AG10803 (cell line): ENCODE results near the gene DDX60.
"Not testable (repeated sequence)": the region's sequence is repeated elsewhere in the genome, so short reads cannot be mapped to it uniquely, and the experiment has no call there.

Experiments
- DNase-seq: peaks from one replicate; pipeline ENCODE4 v3.0.0; 2010; ENCODE audit warnings: low read depth
- H3K4me3 ChIP-seq: 2 replicates; pipeline ENCODE4 v1.5.1; 2011; ENCODE audit warnings: mild to moderate bottlenecking, low read length, control low read depth
- TF ChIP-seq, protein P1 (sequence below): conservative IDR thresholded peaks from 2 replicates; pipeline ENCODE4 v1.5.1; 2011; ENCODE audit warnings: mild to moderate bottlenecking, low read length, control low read depth, inconsistent platforms

Gene DDX60

DNA sequence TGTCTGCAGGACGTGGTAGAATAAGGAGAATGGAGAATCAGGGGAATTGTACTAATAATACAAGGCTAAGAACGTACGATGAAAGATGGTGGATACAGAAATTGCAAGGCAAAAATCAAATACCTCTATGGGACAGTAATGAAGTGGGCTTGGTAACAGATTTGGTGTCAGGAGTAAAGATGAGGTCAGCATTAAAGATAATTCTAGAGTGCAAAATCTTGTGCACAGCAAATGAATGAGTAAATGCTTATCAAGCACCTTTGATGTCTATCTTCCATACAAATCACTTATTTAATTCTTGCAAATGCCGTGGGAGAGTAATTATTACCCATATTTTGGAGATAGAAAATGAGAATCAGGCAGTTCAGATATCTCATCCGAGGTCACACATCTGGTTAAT, 70.9 kb downstream of the DDX60 start:
- DNase-seq: no peak
- TF ChIP-seq, protein P1, sequence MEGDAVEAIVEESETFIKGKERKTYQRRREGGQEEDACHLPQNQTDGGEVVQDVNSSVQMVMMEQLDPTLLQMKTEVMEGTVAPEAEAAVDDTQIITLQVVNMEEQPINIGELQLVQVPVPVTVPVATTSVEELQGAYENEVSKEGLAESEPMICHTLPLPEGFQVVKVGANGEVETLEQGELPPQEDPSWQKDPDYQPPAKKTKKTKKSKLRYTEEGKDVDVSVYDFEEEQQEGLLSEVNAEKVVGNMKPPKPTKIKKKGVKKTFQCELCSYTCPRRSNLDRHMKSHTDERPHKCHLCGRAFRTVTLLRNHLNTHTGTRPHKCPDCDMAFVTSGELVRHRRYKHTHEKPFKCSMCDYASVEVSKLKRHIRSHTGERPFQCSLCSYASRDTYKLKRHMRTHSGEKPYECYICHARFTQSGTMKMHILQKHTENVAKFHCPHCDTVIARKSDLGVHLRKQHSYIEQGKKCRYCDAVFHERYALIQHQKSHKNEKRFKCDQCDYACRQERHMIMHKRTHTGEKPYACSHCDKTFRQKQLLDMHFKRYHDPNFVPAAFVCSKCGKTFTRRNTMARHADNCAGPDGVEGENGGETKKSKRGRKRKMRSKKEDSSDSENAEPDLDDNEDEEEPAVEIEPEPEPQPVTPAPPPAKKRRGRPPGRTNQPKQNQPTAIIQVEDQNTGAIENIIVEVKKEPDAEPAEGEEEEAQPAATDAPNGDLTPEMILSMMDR: no peak
- H3K4me3 ChIP-seq: no peak overlapping the region

DNA sequence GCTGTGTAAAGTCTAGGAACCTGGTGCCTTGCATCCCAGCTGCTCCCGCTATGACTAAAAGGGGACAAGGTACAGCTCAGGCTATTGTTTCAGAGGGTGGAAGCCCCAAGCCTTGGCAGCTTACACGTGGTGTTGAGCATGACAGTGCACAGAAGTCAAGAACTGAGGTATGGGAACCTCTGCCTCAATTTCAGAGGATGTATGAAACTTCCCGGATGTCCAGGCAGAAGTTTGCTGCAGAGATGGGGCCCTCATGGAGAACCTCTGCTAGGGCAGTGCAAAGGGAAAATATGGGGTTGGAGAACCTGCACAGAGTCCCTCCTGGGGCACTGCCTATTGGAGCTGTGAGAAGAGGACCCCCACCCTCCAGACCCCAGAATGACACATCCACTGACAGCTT, 76.6 kb downstream of the DDX60 start:
- TF ChIP-seq, protein P1: no peak
- no peak overlapping the region for H3K4me3 ChIP-seq
- DNase-seq: no peak

DNA sequence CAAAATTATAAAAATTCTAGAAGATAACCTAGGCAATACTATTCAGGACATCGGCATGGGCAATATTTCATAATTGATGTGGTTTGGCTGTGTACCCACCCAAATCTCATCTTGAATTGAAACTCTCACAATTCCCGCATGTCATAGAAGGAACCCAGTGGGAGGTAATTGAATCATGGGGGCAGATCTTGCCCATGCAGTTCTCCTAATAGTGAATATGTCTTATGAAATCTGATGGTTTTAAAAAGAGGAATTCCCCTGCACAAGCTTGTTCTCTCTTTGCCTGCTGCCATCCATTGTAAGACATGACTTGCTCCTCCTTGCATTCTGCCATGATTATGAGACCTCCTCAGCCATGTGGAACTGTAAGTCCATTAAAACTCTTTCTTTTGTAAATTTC, 77.7 kb downstream of the DDX60 start:
- TF ChIP-seq, protein P1: no peak
- H3K4me3 ChIP-seq: no peak overlapping the region
- DNase-seq: no peak

DNA sequence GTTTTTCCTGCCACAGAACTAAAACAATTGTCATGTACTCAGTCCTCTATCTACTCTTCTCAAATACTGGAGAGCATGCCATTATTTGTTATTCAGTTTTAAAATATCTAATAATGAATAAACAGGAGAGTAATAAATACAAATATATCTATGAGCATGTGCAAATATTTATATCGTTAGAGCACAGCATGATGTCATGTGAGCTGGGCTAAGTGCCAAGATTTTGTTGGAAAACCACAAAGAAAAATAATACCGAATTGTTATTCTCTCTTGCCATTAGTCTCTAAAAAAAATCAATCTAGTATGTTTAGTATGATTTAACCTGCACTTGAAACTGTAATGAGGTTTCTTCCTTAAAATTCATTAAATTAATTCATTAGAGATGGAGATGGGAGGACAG, 97.3 kb downstream of the DDX60 start:
- H3K4me3 ChIP-seq: no peak overlapping the region
- peak; percentile 57 for DNase-seq
- TF ChIP-seq, protein P1: no peak

DNA sequence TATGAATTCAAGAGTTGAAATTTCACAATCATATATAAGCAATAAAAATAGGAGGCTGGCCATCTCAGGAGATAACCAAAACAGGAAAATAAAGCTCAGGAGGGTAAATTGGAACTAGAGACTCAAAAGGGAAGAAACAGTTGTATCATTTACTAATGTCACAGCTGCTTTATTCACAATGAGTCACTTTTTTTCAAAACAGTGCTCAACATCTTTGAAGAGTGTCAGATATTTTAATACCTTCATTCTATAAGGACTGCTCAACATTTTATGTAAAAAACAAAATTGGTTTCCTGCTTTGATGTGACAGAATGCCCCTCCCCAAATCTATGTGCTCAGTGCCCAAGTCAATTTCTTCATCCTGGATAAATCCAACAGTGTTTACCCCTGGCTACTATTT, 97.7 kb downstream of the DDX60 start:
- TF ChIP-seq, protein P1: no peak
- DNase-seq: no peak
- H3K4me3 ChIP-seq: no peak overlapping the region

DNA sequence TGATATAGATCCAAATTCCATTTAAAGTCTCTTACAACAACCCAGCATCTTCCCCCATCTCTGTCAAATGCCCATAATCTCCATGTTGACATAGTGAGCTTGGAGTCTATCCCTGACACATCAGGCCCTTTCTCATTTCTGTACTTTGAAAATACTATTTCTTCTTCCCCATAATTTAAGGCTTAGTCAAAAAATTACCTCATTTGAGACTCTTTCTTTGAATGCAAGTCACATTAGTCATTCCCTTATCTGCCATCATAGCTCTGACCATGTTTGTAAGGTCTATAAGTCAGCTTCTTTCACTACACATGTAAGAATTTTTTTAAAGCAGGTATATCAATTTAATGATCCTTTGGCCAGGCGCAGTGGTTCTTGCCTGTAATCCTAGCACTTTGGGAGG, 99.9 kb downstream of the DDX60 start:
- no peak overlapping the region for H3K4me3 ChIP-seq
- TF ChIP-seq, protein P1: no peak
- peak; percentile 33 for DNase-seq

DNA sequence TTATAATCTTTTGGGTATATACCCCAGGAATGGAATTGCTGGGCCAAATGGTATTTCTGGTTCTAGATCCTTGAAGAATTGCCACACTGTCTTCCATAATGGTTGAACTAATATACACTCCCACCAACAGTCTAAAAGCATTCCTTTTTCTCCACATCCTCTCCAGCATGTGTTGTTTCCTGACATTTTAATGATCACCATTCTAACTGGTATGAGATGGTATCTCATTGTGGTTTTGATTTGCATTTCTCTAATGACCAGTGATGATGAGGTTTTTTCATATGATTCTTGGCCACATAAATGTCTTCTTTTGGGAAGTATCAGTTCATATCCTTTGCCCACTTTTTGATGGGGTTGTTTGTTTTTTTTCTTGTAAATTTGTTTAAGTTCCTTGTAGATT, 105.0 kb downstream of the DDX60 start:
- H3K4me3 ChIP-seq: not testable (repeated sequence)
- peak; percentile 16 for DNase-seq

DNA sequence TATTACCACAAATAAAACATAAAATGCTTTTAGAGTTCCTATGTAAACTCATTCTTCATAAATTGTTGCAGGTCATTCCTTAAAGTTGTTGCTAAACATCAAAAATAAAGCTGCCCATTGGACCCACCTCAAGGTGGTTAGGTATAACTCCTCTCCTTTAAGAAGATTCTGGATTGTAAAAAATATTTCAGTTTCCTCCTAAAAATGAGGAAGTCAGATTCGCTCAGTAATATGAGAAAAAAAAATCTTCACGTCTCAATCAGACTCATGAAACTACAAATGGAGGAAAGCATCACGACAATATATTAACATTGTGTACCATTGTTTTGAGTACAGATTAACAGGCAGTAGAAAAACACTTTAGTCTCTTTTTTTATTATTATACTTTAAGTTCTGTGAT, 105.9 kb downstream of the DDX60 start:
- TF ChIP-seq, protein P1: no peak
- no peak overlapping the region for H3K4me3 ChIP-seq
- DNase-seq: no peak
